HEK293 (cell line): ENCODE measurements around the gene DCAF4.

ENCODE experiments used
- CTCF ChIA-PET: fragments of 350-600 bp; formaldehyde crosslinking; extraction: SDS; loops from one replicate; lab custom pipeline; 2021; ENCODE audit warnings: antibody characterized with exemption; lab: Yijun Ruan, JAX
- POLR2A ChIA-PET: fragments of 300-600 bp; formaldehyde crosslinking; extraction: SDS; loops from one replicate; lab custom pipeline; 2020; ENCODE audit warnings: antibody characterized with exemption, inconsistent platforms; lab: Yijun Ruan, JAX
- H3K27ac ChIP-seq: fragments of 200-500 bp; sonication (Bioruptor generic); 2 replicates; pipeline ENCODE4 v1.5.1; 2014; ENCODE audit warnings: low read depth, low read length, control low read depth, inconsistent platforms; ENCODE audit errors: extremely low read depth
- H3K36me3 ChIP-seq, 2 experiments: fragments of 200-500 bp in 1 of 2; sonication (Bioruptor generic) in 1 of 2; 1 replicate in 1 of 2; 2 replicates in 1 of 2; pipeline ENCODE4 v1.5.1; 2014 to 2017; ENCODE audit warnings: inconsistent platforms in 2 of 2, low read length in 2 of 2; ENCODE audit not compliant: control insufficient read depth in 2 of 2, insufficient read depth in 1 of 2
- H3K4me1 ChIP-seq: fragments of 200-500 bp; sonication (Bioruptor generic); 2 replicates; pipeline ENCODE4 v1.5.1; 2014; ENCODE audit warnings: mild to moderate bottlenecking, low read length, inconsistent platforms; ENCODE audit not compliant: control insufficient read depth, insufficient read depth
- H3K4me3 ChIP-seq: 2 replicates; pipeline ENCODE4 v1.5.1; 2011; ENCODE audit warnings: low read depth, mild to moderate bottlenecking, control low read depth, low read length, moderate library complexity
- H3K9me3 ChIP-seq: fragments of 200-500 bp; sonication (Bioruptor generic); 2 replicates; pipeline ENCODE4 v1.5.1; 2014; ENCODE audit warnings: low read depth, low read length, inconsistent platforms; ENCODE audit not compliant: control insufficient read depth, insufficient read depth
- GFI1B ChIP-seq: fragments of 450-650 bp; formaldehyde crosslinking; IDR thresholded peaks from 2 replicates; pipeline ENCODE4 v1.5.1; 2016; ENCODE audit warnings: missing biosample characterization, missing genetic modification characterization
- HOXD13 ChIP-seq: sonication (generic); formaldehyde crosslinking; IDR thresholded peaks from 2 replicates; pipeline ENCODE4 v1.8.0; 2022; ENCODE audit warnings: missing genetic modification reagents, borderline replicate concordance
- PBX3 ChIP-seq: sonication (generic); formaldehyde crosslinking; IDR thresholded peaks from 2 replicates; pipeline ENCODE4 v1.8.1; 2022; ENCODE audit warnings: mild to moderate bottlenecking, moderate library complexity, missing genetic modification reagents
- RBAK ChIP-seq: fragments of 450-650 bp; formaldehyde crosslinking; IDR thresholded peaks from 2 replicates; pipeline ENCODE4 v1.5.1; 2016; ENCODE audit warnings: missing biosample characterization, missing genetic modification characterization
- REPIN1 ChIP-seq: fragments of 450-650 bp; formaldehyde crosslinking; IDR thresholded peaks from 2 replicates; pipeline ENCODE4 v1.5.1; 2017; ENCODE audit warnings: missing biosample characterization, missing genetic modification characterization, low read depth
- WT1 ChIP-seq: fragments of 450-650 bp; formaldehyde crosslinking; IDR thresholded peaks from 2 replicates; pipeline ENCODE4 v1.5.1; 2016; ENCODE audit warnings: missing biosample characterization, missing genetic modification characterization
- ZBTB8A ChIP-seq: fragments of 450-650 bp; formaldehyde crosslinking; IDR thresholded peaks from 2 replicates; pipeline ENCODE4 v1.5.1; 2016; ENCODE audit warnings: missing biosample characterization, missing genetic modification characterization
- ZFHX2 ChIP-seq: fragments of 450-650 bp; formaldehyde crosslinking; conservative IDR thresholded peaks from 2 replicates; pipeline ENCODE4 v1.5.1; 2016; ENCODE audit warnings: missing biosample characterization, missing genetic modification characterization
- ZFP41 ChIP-seq: fragments of 450-650 bp; formaldehyde crosslinking; IDR thresholded peaks from 2 replicates; pipeline ENCODE4 v1.5.1; 2016; ENCODE audit warnings: missing biosample characterization, missing genetic modification characterization, borderline replicate concordance
- ZNF155 ChIP-seq: fragments of 450-650 bp; formaldehyde crosslinking; IDR thresholded peaks from 2 replicates; pipeline ENCODE4 v1.5.1; 2016; ENCODE audit warnings: missing biosample characterization, missing genetic modification characterization
- ZNF2 ChIP-seq: fragments of 450-650 bp; formaldehyde crosslinking; IDR thresholded peaks from 2 replicates; pipeline ENCODE4 v1.5.1; 2016; ENCODE audit warnings: missing biosample characterization, missing genetic modification characterization
- ZNF221 ChIP-seq: fragments of 450-650 bp; formaldehyde crosslinking; IDR thresholded peaks from 2 replicates; pipeline ENCODE4 v1.5.1; 2017; ENCODE audit warnings: missing biosample characterization, missing genetic modification characterization, borderline replicate concordance
- ZNF239 ChIP-seq: fragments of 450-650 bp; formaldehyde crosslinking; IDR thresholded peaks from 2 replicates; pipeline ENCODE4 v1.5.1; 2016; ENCODE audit warnings: missing biosample characterization, missing genetic modification characterization
- ZNF37A ChIP-seq: fragments of 450-650 bp; IDR thresholded peaks from 2 replicates; pipeline ENCODE4 v1.5.1; 2018; ENCODE audit warnings: missing biosample characterization, missing genetic modification characterization
- ZNF423 ChIP-seq: fragments of 450-650 bp; formaldehyde crosslinking; IDR thresholded peaks from 2 replicates; pipeline ENCODE4 v1.5.1; 2016; ENCODE audit warnings: missing biosample characterization, missing genetic modification characterization
- ZNF501 ChIP-seq: fragments of 450-650 bp; formaldehyde crosslinking; IDR thresholded peaks from 2 replicates; pipeline ENCODE4 v1.5.1; 2016; ENCODE audit warnings: missing biosample characterization, missing genetic modification characterization
- ZNF514 ChIP-seq: fragments of 450-650 bp; formaldehyde crosslinking; IDR thresholded peaks from 2 replicates; pipeline ENCODE4 v1.5.1; 2016; ENCODE audit warnings: missing biosample characterization, missing genetic modification characterization
- ZNF654 ChIP-seq: fragments of 450-650 bp; formaldehyde crosslinking; IDR thresholded peaks from 2 replicates; pipeline ENCODE4 v1.5.1; 2016; ENCODE audit warnings: low read depth, missing biosample characterization, missing genetic modification characterization
- ZNF670 ChIP-seq: fragments of 450-650 bp; formaldehyde crosslinking; IDR thresholded peaks from 2 replicates; pipeline ENCODE4 v1.5.1; 2016; ENCODE audit warnings: missing biosample characterization, missing genetic modification characterization, low read depth
- ZNF776 ChIP-seq: fragments of 450-650 bp; formaldehyde crosslinking; IDR thresholded peaks from 2 replicates; pipeline ENCODE4 v1.5.0; 2017; ENCODE audit warnings: missing biosample characterization, missing genetic modification characterization, borderline replicate concordance
- ZNF792 ChIP-seq: fragments of 450-650 bp; formaldehyde crosslinking; IDR thresholded peaks from 2 replicates; pipeline ENCODE4 v1.5.1; 2016; ENCODE audit warnings: missing biosample characterization, missing genetic modification characterization
- ZNF843 ChIP-seq: fragments of 450-650 bp; formaldehyde crosslinking; IDR thresholded peaks from 2 replicates; pipeline ENCODE4 v1.5.1; 2016; ENCODE audit warnings: missing biosample characterization, missing genetic modification characterization
- ZSCAN5A ChIP-seq: fragments of 450-650 bp; formaldehyde crosslinking; IDR thresholded peaks from 2 replicates; pipeline ENCODE4 v1.5.1; 2016; ENCODE audit warnings: missing biosample characterization, missing genetic modification characterization
- TF ChIP-seq, protein P1 (sequence below): fragments of 450-650 bp; formaldehyde crosslinking; IDR thresholded peaks from 2 replicates; pipeline ENCODE4 v1.5.1; 2017; ENCODE audit warnings: missing biosample characterization, mild to moderate bottlenecking, missing genetic modification characterization, moderate library complexity
- TF ChIP-seq, protein P2 (sequence below): fragments of 450-650 bp; formaldehyde crosslinking; IDR thresholded peaks from 2 replicates; pipeline ENCODE4 v1.5.0; 2017; ENCODE audit warnings: missing biosample characterization, missing genetic modification characterization, borderline replicate concordance

Gene DCAF4

GRCh38 chr14:72902801-72903530 is 23.3 kb upstream of the DCAF4 start:
- Histone ChIP-seq H3K27ac (no peak overlapping the region), H3K4me3 (no peak overlapping the region), H3K4me1 (peaks cover 4% of the 10 kb centered on the region; the same call in 1 of the 2 replicates), H3K36me3 (no peaks in the 10 kb centered on the region), H3K9me3 (no peaks in the 10 kb centered on the region)
- TF ChIP-seq ZNF501 (tag by site-specific recombination) (no peak), ZNF670 (tag by site-specific recombination) (no peak), ZBTB8A (no peak), PBX3 (CRISPR knock-in tag) (no peak), ZNF239 (tag by site-specific recombination) (no peak), RBAK (tag by site-specific recombination) (no peak), REPIN1 (tag by site-specific recombination) (no peak), ZNF155 (tag by site-specific recombination) (no peak), HOXD13 (CRISPR knock-in tag) (no peak)
- TF ChIP-seq, protein P1, sequence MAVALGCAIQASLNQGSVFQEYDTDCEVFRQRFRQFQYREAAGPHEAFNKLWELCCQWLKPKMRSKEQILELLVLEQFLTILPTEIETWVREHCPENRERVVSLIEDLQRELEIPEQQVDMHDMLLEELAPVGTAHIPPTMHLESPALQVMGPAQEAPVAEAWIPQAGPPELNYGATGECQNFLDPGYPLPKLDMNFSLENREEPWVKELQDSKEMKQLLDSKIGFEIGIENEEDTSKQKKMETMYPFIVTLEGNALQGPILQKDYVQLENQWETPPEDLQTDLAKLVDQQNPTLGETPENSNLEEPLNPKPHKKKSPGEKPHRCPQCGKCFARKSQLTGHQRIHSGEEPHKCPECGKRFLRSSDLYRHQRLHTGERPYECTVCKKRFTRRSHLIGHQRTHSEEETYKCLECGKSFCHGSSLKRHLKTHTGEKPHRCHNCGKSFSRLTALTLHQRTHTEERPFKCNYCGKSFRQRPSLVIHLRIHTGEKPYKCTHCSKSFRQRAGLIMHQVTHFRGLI (tag by site-specific recombination): no peak
- POLR2A ChIA-PET: no interaction called here
- CTCF ChIA-PET: interaction anchor here (0.7 to 7.5 kb wide), 7 partner anchors 8 to 879 kb away, joined by 3 to 158 read pairs (median 5); partner anchors contain the start of gene DPF3

GRCh38 chr14:72903716-72904115 is 22.5 kb upstream of the DCAF4 start:
- POLR2A ChIA-PET: no interaction called here
- Histone ChIP-seq H3K36me3 (no peaks in the 10 kb centered on the region), H3K27ac (no peak overlapping the region), H3K9me3 (no peaks in the 10 kb centered on the region), H3K4me1 (peaks cover 4% of the 10 kb centered on the region; the same call in 1 of the 2 replicates), H3K4me3 (no peak overlapping the region)
- TF ChIP-seq ZFP41 (tag by site-specific recombination): no peak
- TF ChIP-seq ZFHX2 (tag by site-specific recombination): no peak
- TF ChIP-seq ZNF776 (tag by site-specific recombination): no peak
- TF ChIP-seq ZNF843: no peak
- CTCF ChIA-PET: interaction anchor here (0.6 to 7.5 kb wide), 20 partner anchors 9 to 755 kb away, joined by 3 to 158 read pairs (median 5); partner anchors contain the start of gene DPF3

DNA sequence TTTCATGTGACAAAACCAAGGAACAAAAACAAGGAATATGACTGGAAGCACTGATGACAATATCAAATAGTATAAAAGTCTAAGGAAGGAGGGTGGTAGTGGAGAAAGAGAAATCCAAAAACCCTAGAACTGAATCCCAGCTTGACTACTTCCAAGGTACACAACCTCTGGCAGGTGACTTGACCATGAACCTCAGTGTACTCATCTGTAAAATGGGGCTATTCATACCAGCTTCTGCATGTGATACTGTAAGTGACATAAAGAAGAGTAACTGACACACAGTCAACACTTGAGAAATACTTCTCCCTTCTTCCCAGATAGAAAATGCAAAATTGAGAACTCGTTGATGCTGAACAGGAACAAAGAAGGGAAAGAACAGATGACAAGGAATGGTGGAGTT is 22.0 kb upstream of the DCAF4 start:
- POLR2A ChIA-PET: no interaction called here
- peaks cover 4% of the 10 kb centered on the region; the same call in 1 of the 2 replicates for H3K4me1 ChIP-seq
- CTCF ChIA-PET: interaction anchor here (0.6 to 7.5 kb wide), 24 partner anchors 8 to 787 kb away, joined by 3 to 158 read pairs (median 4); partner anchors contain the start of gene DPF3
- H3K36me3 ChIP-seq: no peaks in the 10 kb centered on the region
- H3K27ac ChIP-seq: no peak overlapping the region
- no peak overlapping the region for H3K4me3 ChIP-seq
- H3K9me3 ChIP-seq: no peaks in the 10 kb centered on the region
- TF ChIP-seq ZNF514 (tag by site-specific recombination) (no peak), GFI1B (no peak), ZBTB8A (no peak), WT1 (tag by site-specific recombination) (no peak), ZNF37A (tag by site-specific recombination) (no peak), ZNF792 (tag by site-specific recombination) (no peak), ZNF423 (no peak), ZNF654 (tag by site-specific recombination) (no peak), ZSCAN5A (tag by site-specific recombination) (no peak), ZNF221 (tag by site-specific recombination) (no peak), ZNF2 (tag by site-specific recombination) (no peak)
- TF ChIP-seq, protein P2, sequence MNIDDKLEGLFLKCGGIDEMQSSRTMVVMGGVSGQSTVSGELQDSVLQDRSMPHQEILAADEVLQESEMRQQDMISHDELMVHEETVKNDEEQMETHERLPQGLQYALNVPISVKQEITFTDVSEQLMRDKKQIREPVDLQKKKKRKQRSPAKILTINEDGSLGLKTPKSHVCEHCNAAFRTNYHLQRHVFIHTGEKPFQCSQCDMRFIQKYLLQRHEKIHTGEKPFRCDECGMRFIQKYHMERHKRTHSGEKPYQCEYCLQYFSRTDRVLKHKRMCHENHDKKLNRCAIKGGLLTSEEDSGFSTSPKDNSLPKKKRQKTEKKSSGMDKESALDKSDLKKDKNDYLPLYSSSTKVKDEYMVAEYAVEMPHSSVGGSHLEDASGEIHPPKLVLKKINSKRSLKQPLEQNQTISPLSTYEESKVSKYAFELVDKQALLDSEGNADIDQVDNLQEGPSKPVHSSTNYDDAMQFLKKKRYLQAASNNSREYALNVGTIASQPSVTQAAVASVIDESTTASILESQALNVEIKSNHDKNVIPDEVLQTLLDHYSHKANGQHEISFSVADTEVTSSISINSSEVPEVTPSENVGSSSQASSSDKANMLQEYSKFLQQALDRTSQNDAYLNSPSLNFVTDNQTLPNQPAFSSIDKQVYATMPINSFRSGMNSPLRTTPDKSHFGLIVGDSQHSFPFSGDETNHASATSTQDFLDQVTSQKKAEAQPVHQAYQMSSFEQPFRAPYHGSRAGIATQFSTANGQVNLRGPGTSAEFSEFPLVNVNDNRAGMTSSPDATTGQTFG (tag by site-specific recombination): no peak
